ENCODE measurements around the gene COL4A6. TPM values are rescaled to one million over a fixed set of nuclear protein-coding genes. Genes with fewer than 3 reads are reported as not detected.
"Not testable (repeated sequence)": the region's sequence is repeated elsewhere in the genome, so short reads cannot be mapped to it uniquely, and the experiment has no call there.

The COL4A6 gene
- 2.6 TPM for polyA plus RNA-seq (ENCODE audit: insufficient read length)

GRCh38 chrX:108438110-108438623, at the start of gene COL4A6:
COL4A6 (minus strand) TSS chrX:108438422; CDS start chrX:108438196, 226 bp downstream.
- no peak for DNase-seq

GRCh38 chrX:108485960-108486359, 47.7 kb upstream of the COL4A6 start:
- no peak for DNase-seq

GRCh38 chrX:108484251-108484650, 46.0 kb upstream of the COL4A6 start:
- DNase-seq: no peak

GRCh38 chrX:108481528-108481927, 43.3 kb upstream of the COL4A6 start:
- DNase-seq: not testable (repeated sequence)

GRCh38 chrX:108473979-108474378, 35.8 kb upstream of the COL4A6 start:
- no peak for DNase-seq

GRCh38 chrX:108468486-108468885, 30.3 kb upstream of the COL4A6 start:
- DNase-seq: no peak

GRCh38 chrX:108464604-108465003, 26.4 kb upstream of the COL4A6 start:
- no peak for DNase-seq

GRCh38 chrX:108456971-108457477, 18.8 kb upstream of the COL4A6 start:
- no peak for DNase-seq

- no peak for DNase-seq
Observed at GRCh38 chrX:108453841-108454240, 15.6 kb upstream of the COL4A6 start.

- no peak for DNase-seq
Observed at GRCh38 chrX:108447303-108447702, 9.1 kb upstream of the COL4A6 start.

- no peak for DNase-seq
Observed at GRCh38 chrX:108442901-108443464, 4.8 kb upstream of the COL4A6 start.

- peak; percentile 5 for DNase-seq
Observed at GRCh38 chrX:108439961-108440696, 1.9 kb upstream of the COL4A6 start.

GRCh38 chrX:108439426-108439942, 1.3 kb upstream of the COL4A6 start, which contains the start of gene COL4A5:
COL4A5 (plus strand) TSS chrX:108439838; CDS start chrX:108440126, 288 bp downstream.
- peak; percentile 49 for DNase-seq

GRCh38 chrX:108437349-108438109, 693 bp downstream of the COL4A6 start:
- DNase-seq: no peak

GRCh38 chrX:108435261-108435660, 3.0 kb downstream of the COL4A6 start:
- no peak for DNase-seq

GRCh38 chrX:108426262-108426661, 12.0 kb downstream of the COL4A6 start:
- no peak for DNase-seq

GRCh38 chrX:108420481-108420880, 17.7 kb downstream of the COL4A6 start:
- no peak for DNase-seq

GRCh38 chrX:108419401-108419800, 18.8 kb downstream of the COL4A6 start:
- DNase-seq: no peak

- no peak for DNase-seq
Observed at GRCh38 chrX:108417257-108417656, 21.0 kb downstream of the COL4A6 start.

- DNase-seq: no peak
Observed at GRCh38 chrX:108415891-108416290, 22.3 kb downstream of the COL4A6 start.

GRCh38 chrX:108415146-108415545, 23.1 kb downstream of the COL4A6 start:
- DNase-seq: no peak

GRCh38 chrX:108412783-108413182, 25.4 kb downstream of the COL4A6 start:
- DNase-seq: no peak

Measured in hindlimb muscle (tissue), 1 donor.